ENCODE results near the gene C22orf23. TPM values are rescaled to one million over a fixed set of nuclear protein-coding genes. Genes with fewer than 3 reads are reported as not detected.

The C22orf23 gene
- total RNA-seq, 1 donor, result 0.72 TPM

GRCh38 chr22:37918580-37919270 is 34.7 kb downstream of the C22orf23 start:
- H3K4me1 ChIP-seq (ENCODE audit: insufficient read depth, low read length), result no peaks in the 10 kb centered on the region
- H3K36me3 ChIP-seq (ENCODE audit: insufficient read depth, low read length), result peaks cover 59% of the 10 kb centered on the region
- H4K20me1 ChIP-seq (ENCODE audit: insufficient read depth, low read length), result peaks cover 10% of the 10 kb centered on the region
- no peak overlapping the region for H3K4me2 ChIP-seq (ENCODE audit: insufficient read depth, low read length)
- no peaks in the 10 kb centered on the region for H3K9me3 ChIP-seq (ENCODE audit: low read depth, low read length)
- no peak overlapping the region for H3K27ac ChIP-seq (ENCODE audit: low read depth, low read length)
- no peaks in the 10 kb centered on the region for H3K27me3 ChIP-seq (ENCODE audit: insufficient read depth, low read length)
- no peak for TF ChIP-seq CTCF (IDR thresholded peaks at IDR 0.05; ENCODE audit: extremely low read depth, low read depth, low read length)
- no peak overlapping the region for H2AFZ ChIP-seq (ENCODE audit: low read length)
- peak; percentile 31 for DNase-seq (ENCODE audit: insufficient read length, low spot score, missing footprints)
- no peak overlapping the region for H3K4me3 ChIP-seq (ENCODE audit: insufficient read depth, low read length)
- peaks cover 2% of the 10 kb centered on the region for H3K79me2 ChIP-seq (ENCODE audit: insufficient read depth, low read length)

GRCh38 chr22:37917874-37918548 is 35.4 kb downstream of the C22orf23 start:
- H2AFZ ChIP-seq (ENCODE audit: low read length), result no peak overlapping the region
- no peak overlapping the region for H3K4me2 ChIP-seq (ENCODE audit: insufficient read depth, low read length)
- H3K9me3 ChIP-seq (ENCODE audit: low read depth, low read length), result no peaks in the 10 kb centered on the region
- no peak for TF ChIP-seq CTCF (IDR thresholded peaks at IDR 0.05; ENCODE audit: extremely low read depth, low read depth, low read length)
- peaks cover 58% of the 10 kb centered on the region for H3K36me3 ChIP-seq (ENCODE audit: insufficient read depth, low read length)
- H3K4me1 ChIP-seq (ENCODE audit: insufficient read depth, low read length), result no peaks in the 10 kb centered on the region
- DNase-seq (ENCODE audit: insufficient read length, low spot score, missing footprints), result peak; percentile 68
- no peak overlapping the region for H3K27ac ChIP-seq (ENCODE audit: low read depth, low read length)
- peaks cover 5% of the 10 kb centered on the region for H3K79me2 ChIP-seq (ENCODE audit: insufficient read depth, low read length)
- no peak overlapping the region for H3K4me3 ChIP-seq (ENCODE audit: insufficient read depth, low read length)
- peaks cover 10% of the 10 kb centered on the region for H4K20me1 ChIP-seq (ENCODE audit: insufficient read depth, low read length)
- no peaks in the 10 kb centered on the region for H3K27me3 ChIP-seq (ENCODE audit: insufficient read depth, low read length)

GRCh38 chr22:37916311-37916710 is 37.1 kb downstream of the C22orf23 start:
- H3K27me3 ChIP-seq (ENCODE audit: insufficient read depth, low read length), result no peaks in the 10 kb centered on the region
- no peak overlapping the region for H3K27ac ChIP-seq (ENCODE audit: low read depth, low read length)
- H4K20me1 ChIP-seq (ENCODE audit: insufficient read depth, low read length), result peaks cover 16% of the 10 kb centered on the region
- no peak for TF ChIP-seq CTCF (IDR thresholded peaks at IDR 0.05; ENCODE audit: extremely low read depth, low read depth, low read length)
- peaks cover 56% of the 10 kb centered on the region for H3K36me3 ChIP-seq (ENCODE audit: insufficient read depth, low read length)
- H3K4me3 ChIP-seq (ENCODE audit: insufficient read depth, low read length), result no peak overlapping the region
- H3K4me2 ChIP-seq (ENCODE audit: insufficient read depth, low read length), result no peak overlapping the region
- DNase-seq (ENCODE audit: insufficient read length, low spot score, missing footprints), result no peak
- H3K4me1 ChIP-seq (ENCODE audit: insufficient read depth, low read length), result no peaks in the 10 kb centered on the region
- H3K9me3 ChIP-seq (ENCODE audit: low read depth, low read length), result no peaks in the 10 kb centered on the region
- H2AFZ ChIP-seq (ENCODE audit: low read length), result no peak overlapping the region
- peaks cover 15% of the 10 kb centered on the region for H3K79me2 ChIP-seq (ENCODE audit: insufficient read depth, low read length)

GRCh38 chr22:37913233-37913721 is 40.1 kb downstream of the C22orf23 start:
- H3K27ac ChIP-seq (ENCODE audit: low read depth, low read length), result no peak overlapping the region
- H3K27me3 ChIP-seq (ENCODE audit: insufficient read depth, low read length), result no peaks in the 10 kb centered on the region
- TF ChIP-seq CTCF (IDR thresholded peaks at IDR 0.05; ENCODE audit: extremely low read depth, low read depth, low read length), result no peak
- H4K20me1 ChIP-seq (ENCODE audit: insufficient read depth, low read length), result peaks cover 24% of the 10 kb centered on the region
- no peak overlapping the region for H3K4me3 ChIP-seq (ENCODE audit: insufficient read depth, low read length)
- H3K36me3 ChIP-seq (ENCODE audit: insufficient read depth, low read length), result peaks cover 38% of the 10 kb centered on the region
- H3K79me2 ChIP-seq (ENCODE audit: insufficient read depth, low read length), result peaks cover 41% of the 10 kb centered on the region
- H3K9me3 ChIP-seq (ENCODE audit: low read depth, low read length), result no peaks in the 10 kb centered on the region
- DNase-seq (ENCODE audit: insufficient read length, low spot score, missing footprints), result peak; percentile 15
- H3K4me1 ChIP-seq (ENCODE audit: insufficient read depth, low read length), result peaks cover 2% of the 10 kb centered on the region
- no peak overlapping the region for H2AFZ ChIP-seq (ENCODE audit: low read length)
- no peak overlapping the region for H3K4me2 ChIP-seq (ENCODE audit: insufficient read depth, low read length)

Measured in osteoblast (primary cell).